GM12878 (cell line): ENCODE results near the gene MCFD2.

Source experiments
- JUND ChIP-seq: IDR thresholded peaks from 2 replicates; pipeline ENCODE4 v1.6.1; 2012; ENCODE audit warnings: low read depth, mild to moderate bottlenecking, low read length, improper control_type of control experiment, moderate library complexity
- KDM1A ChIP-seq: fragments of 200-600 bp; sonication (generic); IDR thresholded peaks from 2 replicates; pipeline ENCODE4 v1.6.1; 2016; ENCODE audit warnings: borderline replicate concordance
- SPI1 ChIP-seq: IDR thresholded peaks from 2 replicates; pipeline ENCODE4 v1.6.1; 2011; ENCODE audit warnings: low read depth, mild to moderate bottlenecking, low read length, moderate library complexity, borderline replicate concordance; ENCODE audit not compliant: insufficient read depth
- TCF7 ChIP-seq: IDR thresholded peaks from 2 replicates; pipeline ENCODE4 v1.6.1; 2014; ENCODE audit warnings: antibody characterized with exemption, borderline replicate concordance
- TF ChIP-seq, protein P1 (sequence below): fragments of 450-650 bp; IDR thresholded peaks from 2 replicates; pipeline ENCODE4 v1.6.1; 2017; ENCODE audit warnings: mild to moderate bottlenecking, moderate library complexity
- TF ChIP-seq, protein P2 (sequence below), 3 experiments: IDR thresholded peaks in 2 of 3; conservative IDR thresholded peaks in 1 of 3; 2 replicates each; pipeline ENCODE4 v1.5.1; 2011; ENCODE audit warnings: low read depth in 3 of 3, low read length in 3 of 3, mild to moderate bottlenecking in 3 of 3, control low read depth in 2 of 3, moderate library complexity in 2 of 3, inconsistent platforms in 1 of 3, mixed read lengths in 1 of 3; ENCODE audit not compliant: control insufficient read depth in 2 of 3, insufficient read depth in 1 of 3; ENCODE audit errors: extremely low read depth in 1 of 3

DNA sequence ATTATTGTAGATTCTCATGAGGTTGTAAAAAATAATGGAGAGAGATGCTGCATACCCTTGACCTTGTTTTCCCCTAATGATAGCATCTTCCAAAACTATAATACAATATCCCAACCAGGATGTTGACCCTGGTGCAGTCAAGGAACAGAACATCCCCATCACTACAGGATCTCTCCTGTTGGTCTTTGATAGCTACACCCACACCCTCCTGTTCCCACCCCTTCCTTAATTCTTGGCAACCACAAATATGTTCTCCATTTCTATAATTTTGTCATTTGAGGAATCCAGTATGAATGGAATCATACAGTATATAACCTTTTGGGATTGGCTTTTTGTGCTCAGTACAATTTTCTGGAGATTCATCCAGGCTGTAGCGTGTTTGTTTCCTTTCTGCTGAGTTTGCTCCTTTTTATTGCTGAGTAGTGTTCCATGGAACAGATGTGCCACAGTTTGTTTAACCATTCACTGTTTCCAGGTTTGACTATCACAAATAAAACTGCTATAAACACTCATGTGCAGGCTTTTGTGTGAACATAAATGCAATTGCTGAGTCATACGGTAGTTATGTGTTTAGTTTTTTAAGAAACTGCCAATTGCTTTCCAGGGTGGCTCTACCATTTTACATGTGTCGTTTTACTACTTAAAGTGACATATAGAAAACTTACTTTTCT lies 22.2 kb downstream of the MCFD2 start:
- TF ChIP-seq, protein P1, sequence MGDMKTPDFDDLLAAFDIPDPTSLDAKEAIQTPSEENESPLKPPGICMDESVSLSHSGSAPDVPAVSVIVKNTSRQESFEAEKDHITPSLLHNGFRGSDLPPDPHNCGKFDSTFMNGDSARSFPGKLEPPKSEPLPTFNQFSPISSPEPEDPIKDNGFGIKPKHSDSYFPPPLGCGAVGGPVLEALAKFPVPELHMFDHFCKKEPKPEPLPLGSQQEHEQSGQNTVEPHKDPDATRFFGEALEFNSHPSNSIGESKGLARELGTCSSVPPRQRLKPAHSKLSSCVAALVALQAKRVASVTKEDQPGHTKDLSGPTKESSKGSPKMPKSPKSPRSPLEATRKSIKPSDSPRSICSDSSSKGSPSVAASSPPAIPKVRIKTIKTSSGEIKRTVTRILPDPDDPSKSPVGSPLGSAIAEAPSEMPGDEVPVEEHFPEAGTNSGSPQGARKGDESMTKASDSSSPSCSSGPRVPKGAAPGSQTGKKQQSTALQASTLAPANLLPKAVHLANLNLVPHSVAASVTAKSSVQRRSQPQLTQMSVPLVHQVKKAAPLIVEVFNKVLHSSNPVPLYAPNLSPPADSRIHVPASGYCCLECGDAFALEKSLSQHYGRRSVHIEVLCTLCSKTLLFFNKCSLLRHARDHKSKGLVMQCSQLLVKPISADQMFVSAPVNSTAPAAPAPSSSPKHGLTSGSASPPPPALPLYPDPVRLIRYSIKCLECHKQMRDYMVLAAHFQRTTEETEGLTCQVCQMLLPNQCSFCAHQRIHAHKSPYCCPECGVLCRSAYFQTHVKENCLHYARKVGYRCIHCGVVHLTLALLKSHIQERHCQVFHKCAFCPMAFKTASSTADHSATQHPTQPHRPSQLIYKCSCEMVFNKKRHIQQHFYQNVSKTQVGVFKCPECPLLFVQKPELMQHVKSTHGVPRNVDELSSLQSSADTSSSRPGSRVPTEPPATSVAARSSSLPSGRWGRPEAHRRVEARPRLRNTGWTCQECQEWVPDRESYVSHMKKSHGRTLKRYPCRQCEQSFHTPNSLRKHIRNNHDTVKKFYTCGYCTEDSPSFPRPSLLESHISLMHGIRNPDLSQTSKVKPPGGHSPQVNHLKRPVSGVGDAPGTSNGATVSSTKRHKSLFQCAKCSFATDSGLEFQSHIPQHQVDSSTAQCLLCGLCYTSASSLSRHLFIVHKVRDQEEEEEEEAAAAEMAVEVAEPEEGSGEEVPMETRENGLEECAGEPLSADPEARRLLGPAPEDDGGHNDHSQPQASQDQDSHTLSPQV: no peak
- no peak for TF ChIP-seq SPI1
- no peak for TF ChIP-seq JUND
- no peak for TF ChIP-seq TCF7
- no peak for TF ChIP-seq KDM1A
- TF ChIP-seq, protein P2, sequence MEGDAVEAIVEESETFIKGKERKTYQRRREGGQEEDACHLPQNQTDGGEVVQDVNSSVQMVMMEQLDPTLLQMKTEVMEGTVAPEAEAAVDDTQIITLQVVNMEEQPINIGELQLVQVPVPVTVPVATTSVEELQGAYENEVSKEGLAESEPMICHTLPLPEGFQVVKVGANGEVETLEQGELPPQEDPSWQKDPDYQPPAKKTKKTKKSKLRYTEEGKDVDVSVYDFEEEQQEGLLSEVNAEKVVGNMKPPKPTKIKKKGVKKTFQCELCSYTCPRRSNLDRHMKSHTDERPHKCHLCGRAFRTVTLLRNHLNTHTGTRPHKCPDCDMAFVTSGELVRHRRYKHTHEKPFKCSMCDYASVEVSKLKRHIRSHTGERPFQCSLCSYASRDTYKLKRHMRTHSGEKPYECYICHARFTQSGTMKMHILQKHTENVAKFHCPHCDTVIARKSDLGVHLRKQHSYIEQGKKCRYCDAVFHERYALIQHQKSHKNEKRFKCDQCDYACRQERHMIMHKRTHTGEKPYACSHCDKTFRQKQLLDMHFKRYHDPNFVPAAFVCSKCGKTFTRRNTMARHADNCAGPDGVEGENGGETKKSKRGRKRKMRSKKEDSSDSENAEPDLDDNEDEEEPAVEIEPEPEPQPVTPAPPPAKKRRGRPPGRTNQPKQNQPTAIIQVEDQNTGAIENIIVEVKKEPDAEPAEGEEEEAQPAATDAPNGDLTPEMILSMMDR (IDR thresholded peaks at IDR 0.05 in 2 of 3, conservative IDR thresholded peaks at IDR 0.05 in 1 of 3; ENCODE audit: control insufficient read depth in 2 of 3, extremely low read depth in 1 of 3, insufficient read depth in 1 of 3, low read depth in 3 of 3, low read length in 3 of 3): no peak
